IPS DF 19.7 (cell line): ENCODE measurements around the gene EXD2.
"Not testable (repeated sequence)": the region's sequence is repeated elsewhere in the genome, so short reads cannot be mapped to it uniquely, and the experiment has no call there.

Experiments
- DNase-seq: peaks from one replicate; pipeline ENCODE4 v3.0.0-alpha.2; 2013; ENCODE audit warnings: low read depth, low spot score

The EXD2 gene

GRCh38 chr14:69199786-69200185, 8.5 kb downstream of the EXD2 start:
- DNase-seq = no peak

- DNase-seq = no peak
Measured at GRCh38 chr14:69204753-69205152, 13.5 kb downstream of the EXD2 start.

DNA sequence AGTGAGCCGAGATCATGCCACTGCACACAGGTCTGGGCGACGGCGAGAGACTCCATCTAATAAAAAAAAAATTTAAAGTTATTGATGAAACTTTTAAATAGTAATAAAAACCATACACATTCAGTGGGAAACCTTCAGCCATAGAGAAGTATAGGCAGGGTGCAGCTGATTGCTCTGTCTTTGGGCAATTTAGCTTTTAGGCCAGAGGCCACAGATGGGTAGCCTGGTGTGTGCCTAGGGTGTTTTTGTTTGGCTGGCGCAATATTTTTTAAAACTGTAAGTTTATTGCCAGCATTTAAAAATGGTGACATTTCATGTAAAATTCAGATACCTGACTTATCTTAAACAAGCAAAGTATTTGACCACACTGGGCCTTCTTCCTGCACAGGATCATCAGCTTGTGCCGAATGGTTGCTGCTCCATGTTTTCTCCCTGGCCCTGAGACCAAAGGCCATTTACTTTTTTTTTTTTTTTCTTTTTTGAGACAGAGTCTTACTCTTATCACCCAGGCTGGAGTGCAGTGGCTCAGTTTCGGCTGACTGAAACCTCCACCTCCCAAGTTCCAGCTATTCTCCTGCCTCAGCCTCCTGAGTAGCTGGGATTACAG, 16.2 kb downstream of the EXD2 start:
- no peak for DNase-seq

DNA sequence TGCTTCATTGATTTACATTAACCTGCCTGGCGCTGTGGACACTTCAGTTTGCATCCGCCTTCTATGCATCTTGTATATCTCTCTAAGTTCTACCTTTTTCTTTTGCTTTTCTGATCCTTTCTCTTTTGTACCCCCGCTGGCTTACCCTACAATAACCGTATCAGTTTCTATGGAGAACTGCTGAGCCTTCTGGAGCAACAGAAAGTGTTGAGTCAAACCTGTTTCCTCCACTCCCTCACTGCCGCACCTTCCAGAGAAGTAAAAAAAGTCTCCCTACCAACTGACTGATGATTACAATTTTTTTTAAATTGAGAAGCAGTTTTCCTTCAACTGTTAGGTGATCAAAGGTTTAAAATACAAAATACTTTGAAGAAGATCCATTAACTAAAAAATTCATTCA, 17.4 kb downstream of the EXD2 start:
- no peak for DNase-seq

- DNase-seq = no peak
Measured at GRCh38 chr14:69214393-69214792, 23.1 kb downstream of the EXD2 start.

DNA sequence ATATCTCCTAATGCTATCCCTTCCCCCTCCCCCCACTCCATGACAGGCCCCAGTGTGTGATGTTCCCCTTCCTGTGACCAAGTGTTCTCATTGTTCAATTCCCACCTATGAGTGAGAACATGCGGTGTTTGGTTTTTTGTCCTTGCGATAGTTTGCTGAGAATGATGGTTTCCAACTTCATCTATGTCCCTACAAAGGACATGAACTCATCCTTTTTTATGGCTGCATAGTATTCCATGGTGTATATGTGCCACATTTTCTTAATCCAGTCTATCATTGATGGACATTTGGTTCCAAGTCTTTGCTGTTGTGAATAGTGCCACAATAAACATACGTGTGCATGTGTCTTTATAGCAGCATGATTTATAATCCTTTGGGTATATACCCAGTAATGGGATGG, 26.4 kb downstream of the EXD2 start:
- DNase-seq = not testable (repeated sequence)

DNA sequence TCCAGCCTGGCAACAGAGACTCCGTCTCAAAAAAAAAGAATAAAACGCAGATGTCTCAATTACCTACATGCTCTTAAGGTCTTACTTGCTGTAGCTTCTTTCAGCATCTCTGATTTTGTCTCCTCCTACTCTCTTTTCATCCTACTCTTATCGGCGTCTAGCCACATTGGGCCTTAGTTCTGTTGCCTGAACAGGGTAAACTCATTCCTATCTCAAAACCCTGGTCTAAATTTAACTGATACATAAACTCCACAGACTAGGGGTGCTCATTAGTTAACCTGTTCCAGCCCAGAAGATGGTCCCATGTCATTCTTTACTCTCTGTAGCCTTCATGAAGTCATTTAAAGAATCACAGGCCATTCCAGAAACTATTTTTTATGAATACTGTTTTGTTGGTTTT, 33.6 kb downstream of the EXD2 start:
- no peak for DNase-seq

DNA sequence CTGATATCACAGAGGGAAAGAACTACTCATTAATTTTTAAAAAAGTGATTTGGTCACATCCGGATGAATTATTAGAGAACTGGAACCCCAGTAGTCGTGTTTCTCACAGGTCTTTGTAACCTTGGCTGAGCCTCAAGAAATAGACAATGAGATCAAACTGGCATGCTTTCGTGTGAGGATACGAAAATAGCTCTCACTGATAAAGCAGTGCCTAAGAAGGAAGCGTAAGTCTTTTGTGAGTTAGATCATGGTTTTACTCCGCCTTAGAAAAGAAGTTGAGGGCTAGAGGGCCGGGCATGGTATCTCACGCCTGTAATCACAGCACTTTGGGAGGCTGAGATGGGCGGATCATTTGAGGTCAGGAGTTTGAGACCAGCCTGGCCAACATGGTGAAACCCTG, 34.9 kb downstream of the EXD2 start:
- no peak for DNase-seq

GRCh38 chr14:69226736-69227135, 35.4 kb downstream of the EXD2 start:
- no peak for DNase-seq

GRCh38 chr14:69231486-69231885, 40.2 kb downstream of the EXD2 start:
- no peak for DNase-seq

DNA sequence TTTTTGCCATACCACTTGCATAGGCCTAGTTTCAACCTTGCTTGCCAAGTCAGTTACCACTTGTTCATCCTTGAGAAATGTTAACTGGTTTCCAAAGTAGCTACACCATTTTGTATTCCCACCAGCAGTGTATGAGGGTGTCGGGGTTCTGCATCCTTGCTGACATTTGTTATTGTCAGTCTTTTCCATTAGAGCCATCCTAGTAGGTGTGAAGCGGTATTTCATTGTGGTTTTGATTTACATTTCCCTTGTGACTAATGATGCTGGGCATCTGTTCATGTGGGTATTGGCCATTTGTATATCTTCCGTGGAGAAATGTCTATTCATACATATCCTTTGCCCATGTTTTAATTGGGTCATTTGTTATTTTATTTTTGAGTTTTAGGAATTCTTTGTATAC, 41.1 kb downstream of the EXD2 start:
- no peak for DNase-seq

DNA sequence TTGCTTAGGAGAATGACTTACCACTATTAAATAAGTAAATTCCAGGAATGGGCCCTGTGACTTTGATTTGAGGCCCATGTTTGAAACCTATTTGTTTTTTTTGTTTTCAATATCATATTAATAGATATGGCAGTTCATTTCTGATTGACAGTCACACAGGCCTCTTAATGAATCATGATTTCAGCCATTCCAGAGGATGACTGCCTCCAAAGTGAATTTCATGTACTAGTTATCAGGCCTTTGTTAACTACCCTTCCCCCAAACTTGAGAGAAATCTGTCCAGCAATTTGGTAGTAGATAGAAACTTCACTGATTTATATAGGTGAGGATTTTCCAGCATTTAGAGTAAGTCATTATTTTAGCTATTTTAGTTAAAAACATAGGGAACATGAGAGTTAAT, 42.8 kb downstream of the EXD2 start:
- no peak for DNase-seq

DNA sequence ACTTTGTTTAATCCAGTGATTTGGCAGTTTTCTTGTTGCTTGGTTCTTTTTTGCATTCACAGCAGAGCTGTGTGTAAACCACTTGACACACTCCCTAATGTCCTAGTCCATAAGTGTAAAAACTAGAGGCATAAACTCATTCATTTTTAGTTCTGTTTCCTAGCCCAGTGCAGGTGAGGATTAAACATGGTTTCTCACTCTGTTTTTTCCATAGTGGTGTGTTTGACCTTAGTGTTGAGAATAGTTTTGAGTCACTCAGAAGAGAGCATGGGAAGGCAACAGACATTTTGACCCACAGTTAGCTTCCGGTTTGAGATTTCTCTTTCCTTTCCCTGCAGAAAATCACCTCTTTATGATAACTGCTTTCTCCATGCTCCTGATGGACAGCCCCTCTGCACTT, 44.4 kb downstream of the EXD2 start:
- DNase-seq = no peak

GRCh38 chr14:69237142-69237541, 45.8 kb downstream of the EXD2 start:
- DNase-seq = no peak

DNA sequence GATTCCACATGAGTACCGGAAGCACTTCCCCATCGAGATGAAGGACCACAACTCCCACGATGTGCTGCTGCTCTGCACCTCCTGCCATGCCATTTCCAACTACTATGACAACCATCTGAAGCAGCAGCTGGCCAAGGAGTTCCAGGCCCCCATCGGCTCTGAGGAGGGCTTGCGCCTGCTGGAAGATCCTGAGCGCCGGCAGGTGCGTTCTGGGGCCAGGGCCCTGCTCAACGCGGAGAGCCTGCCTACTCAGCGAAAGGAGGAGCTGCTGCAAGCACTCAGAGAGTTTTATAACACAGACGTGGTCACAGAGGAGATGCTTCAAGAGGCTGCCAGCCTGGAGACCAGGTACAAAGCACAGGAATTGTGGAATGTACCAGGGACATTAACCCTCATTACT, 46.3 kb downstream of the EXD2 start:
- no peak for DNase-seq

- DNase-seq = no peak
Measured at GRCh38 chr14:69238883-69239282, 47.6 kb downstream of the EXD2 start.

GRCh38 chr14:69240527-69241173, 49.4 kb downstream of the EXD2 start:
- no peak for DNase-seq

- DNase-seq = no peak
Measured at GRCh38 chr14:69241577-69241976, 50.3 kb downstream of the EXD2 start.

- DNase-seq = no peak
Measured at GRCh38 chr14:69242311-69243224, 51.3 kb downstream of the EXD2 start.

DNA sequence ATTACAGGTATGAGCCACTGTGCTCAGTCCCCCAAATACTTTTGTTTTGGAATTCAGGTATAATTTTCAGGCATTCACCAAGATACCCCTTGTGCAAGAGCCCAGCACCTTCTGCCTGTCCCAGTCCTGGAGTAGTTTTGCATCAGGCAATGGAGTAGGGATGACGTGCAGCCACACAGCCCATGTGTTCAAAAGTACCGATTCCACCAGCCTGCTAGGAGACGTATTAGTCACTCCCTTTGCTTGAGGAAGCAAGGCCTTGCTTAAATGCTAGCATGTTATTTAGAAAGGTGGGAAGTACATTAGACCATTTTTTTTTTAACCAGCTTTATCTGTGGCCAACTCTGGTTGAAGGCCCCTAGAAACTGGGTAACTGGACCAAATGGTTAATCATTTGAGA, 53.6 kb downstream of the EXD2 start:
- no peak for DNase-seq

GRCh38 chr14:69246331-69246730, 55.0 kb downstream of the EXD2 start:
- DNase-seq = no peak

- no peak for DNase-seq
Measured at GRCh38 chr14:69247676-69248440, 56.6 kb downstream of the EXD2 start.
